MM.1S (cell line): Measurements from ENCODE around the gene CLEC4A.
"Not testable (repeated sequence)": the region's sequence is repeated elsewhere in the genome, so short reads cannot be mapped to it uniquely, and the experiment has no call there.

ENCODE experiments used
- DNase-seq: peaks from one replicate; pipeline ENCODE4 v3.0.0-alpha.2; 2015
- H2AFZ ChIP-seq: fragments of 300-600 bp; sonication (generic); 2 replicates; pipeline ENCODE4 v1.6.0; 2016; ENCODE audit warnings: antibody characterized with exemption, low read length
- H3F3A ChIP-seq: fragments of 300-600 bp; sonication (generic); 2 replicates; pipeline ENCODE4 v1.6.1; 2016; ENCODE audit warnings: mild to moderate bottlenecking, antibody characterized with exemption, low read length, moderate library complexity, mixed read lengths; ENCODE audit not compliant: insufficient read depth
- H3K27ac ChIP-seq: fragments of 300-600 bp; sonication (generic); 2 replicates; pipeline ENCODE4 v1.5.1; 2016; ENCODE audit warnings: mild to moderate bottlenecking, low read length
- H3K27me3 ChIP-seq: fragments of 300-600 bp; sonication (generic); replicated peaks from 2 replicates; pipeline ENCODE4 v1.6.0; 2016; ENCODE audit warnings: low read length; ENCODE audit not compliant: insufficient read depth
- H3K36me3 ChIP-seq: fragments of 300-600 bp; sonication (generic); replicated peaks from 2 replicates; pipeline ENCODE4 v1.6.1; 2016; ENCODE audit warnings: mild to moderate bottlenecking, low read length, mixed read lengths; ENCODE audit not compliant: insufficient read depth
- H3K4me1 ChIP-seq: fragments of 300-600 bp; sonication (generic); 2 replicates; pipeline ENCODE4 v1.6.1; 2016; ENCODE audit warnings: low read length, mixed read lengths
- H3K4me2 ChIP-seq: fragments of 300-600 bp; sonication (generic); 2 replicates; pipeline ENCODE4 v1.6.0; 2016; ENCODE audit warnings: low read depth, low read length
- H3K4me3 ChIP-seq: fragments of 300-600 bp; sonication (generic); 2 replicates; pipeline ENCODE4 v1.5.1; 2016; ENCODE audit warnings: low read length, mixed read lengths
- H3K79me2 ChIP-seq: fragments of 300-600 bp; sonication (generic); 2 replicates; pipeline ENCODE4 v1.6.1; 2016; ENCODE audit warnings: mixed run types, low read length, mixed read lengths
- H3K9ac ChIP-seq: fragments of 300-600 bp; sonication (generic); 2 replicates; pipeline ENCODE4 v1.6.1; 2016; ENCODE audit warnings: low read length, mixed read lengths
- H3K9me2 ChIP-seq: fragments of 300-600 bp; sonication (generic); replicated peaks from 2 replicates; pipeline ENCODE4 v1.6.1; 2016; ENCODE audit warnings: mild to moderate bottlenecking, low read length, mixed read lengths; ENCODE audit not compliant: insufficient read depth
- H3K9me3 ChIP-seq: fragments of 300-600 bp; sonication (generic); replicated peaks from 2 replicates; pipeline ENCODE4 v1.6.1; 2016; ENCODE audit warnings: mild to moderate bottlenecking, low read length, mixed read lengths; ENCODE audit not compliant: insufficient read depth
- H4K20me1 ChIP-seq: fragments of 300-600 bp; sonication (generic); 2 replicates; pipeline ENCODE4 v1.6.1; 2016; ENCODE audit warnings: mild to moderate bottlenecking, low read length, moderate library complexity, mixed read lengths; ENCODE audit not compliant: insufficient read depth
- EZH2 ChIP-seq: fragments of 300-600 bp; sonication (generic); optimal IDR thresholded peaks from 2 replicates; pipeline ENCODE3; 2017; ENCODE audit warnings: low read depth, mild to moderate bottlenecking, antibody characterized with exemption, low read length, mixed read lengths
- EZH2phosphoT487 ChIP-seq: fragments of 300-600 bp; sonication (generic); IDR thresholded peaks from 2 replicates; pipeline ENCODE4 v1.6.1; 2018; ENCODE audit warnings: antibody characterized with exemption, low read length
- TF ChIP-seq, protein P1 (sequence below): fragments of 300-600 bp; sonication (generic); IDR thresholded peaks from 2 replicates; pipeline ENCODE4 v1.5.1; 2016; ENCODE audit warnings: antibody characterized with exemption, low read length, mixed read lengths

Gene CLEC4A

DNA sequence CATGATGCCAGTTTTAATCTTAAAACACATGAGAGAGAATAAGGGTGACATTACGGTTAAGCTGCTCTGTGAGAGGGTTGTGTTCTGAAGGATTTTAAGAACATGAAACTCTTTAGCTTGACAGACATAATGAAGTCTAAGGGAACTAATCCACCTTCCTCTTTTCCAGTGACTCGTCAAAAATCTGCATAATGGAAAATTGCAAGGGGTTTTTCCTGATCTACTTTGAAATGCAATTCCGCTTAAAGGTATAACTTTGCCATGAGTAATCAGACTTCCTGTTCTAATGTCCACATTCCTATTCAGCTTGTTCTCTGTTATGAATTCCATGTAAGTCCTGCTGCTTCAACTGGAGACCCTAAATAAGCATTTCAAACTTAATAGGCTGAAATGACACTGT lies 33.4 kb downstream of the CLEC4A start, which contains the start of gene ZNF705A:
Gene ZNF705A, plus strand, starts transcription at position 171 of the 400 bp plus-strand sequence. CDS start 15,611 bp downstream, outside the sequence.
- no peak within 1 kb of the TSS for H3K27ac ChIP-seq
- no peak for DNase-seq
- no peak within 1 kb of the TSS for H2AFZ ChIP-seq
- H3K4me1 ChIP-seq: peaks cover 23% of the 10 kb centered on the region
- no peak within 1 kb of the TSS for H3K4me3 ChIP-seq
- peaks cover 12% of the 10 kb centered on the region; the same call in 1 of the 2 replicates for H3F3A ChIP-seq
- no peaks in the 10 kb centered on the region for H4K20me1 ChIP-seq
- no peak within 1 kb of the TSS for H3K9ac ChIP-seq
- no peaks in the 10 kb centered on the region for H3K9me2 ChIP-seq
- H3K79me2 ChIP-seq: no peaks in the 10 kb centered on the region
- H3K27me3 ChIP-seq: peaks cover 18% of the 10 kb centered on the region; the same call in 1 of the 2 replicates
- H3K4me2 ChIP-seq: no peak within 1 kb of the TSS
- H3K9me3 ChIP-seq: no peaks in the 10 kb centered on the region
- H3K36me3 ChIP-seq: no peaks in the 10 kb centered on the region
- TF ChIP-seq, protein P1, sequence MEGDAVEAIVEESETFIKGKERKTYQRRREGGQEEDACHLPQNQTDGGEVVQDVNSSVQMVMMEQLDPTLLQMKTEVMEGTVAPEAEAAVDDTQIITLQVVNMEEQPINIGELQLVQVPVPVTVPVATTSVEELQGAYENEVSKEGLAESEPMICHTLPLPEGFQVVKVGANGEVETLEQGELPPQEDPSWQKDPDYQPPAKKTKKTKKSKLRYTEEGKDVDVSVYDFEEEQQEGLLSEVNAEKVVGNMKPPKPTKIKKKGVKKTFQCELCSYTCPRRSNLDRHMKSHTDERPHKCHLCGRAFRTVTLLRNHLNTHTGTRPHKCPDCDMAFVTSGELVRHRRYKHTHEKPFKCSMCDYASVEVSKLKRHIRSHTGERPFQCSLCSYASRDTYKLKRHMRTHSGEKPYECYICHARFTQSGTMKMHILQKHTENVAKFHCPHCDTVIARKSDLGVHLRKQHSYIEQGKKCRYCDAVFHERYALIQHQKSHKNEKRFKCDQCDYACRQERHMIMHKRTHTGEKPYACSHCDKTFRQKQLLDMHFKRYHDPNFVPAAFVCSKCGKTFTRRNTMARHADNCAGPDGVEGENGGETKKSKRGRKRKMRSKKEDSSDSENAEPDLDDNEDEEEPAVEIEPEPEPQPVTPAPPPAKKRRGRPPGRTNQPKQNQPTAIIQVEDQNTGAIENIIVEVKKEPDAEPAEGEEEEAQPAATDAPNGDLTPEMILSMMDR: no peak
- TF ChIP-seq EZH2: no peak
- TF ChIP-seq EZH2phosphoT487: no peak

DNA sequence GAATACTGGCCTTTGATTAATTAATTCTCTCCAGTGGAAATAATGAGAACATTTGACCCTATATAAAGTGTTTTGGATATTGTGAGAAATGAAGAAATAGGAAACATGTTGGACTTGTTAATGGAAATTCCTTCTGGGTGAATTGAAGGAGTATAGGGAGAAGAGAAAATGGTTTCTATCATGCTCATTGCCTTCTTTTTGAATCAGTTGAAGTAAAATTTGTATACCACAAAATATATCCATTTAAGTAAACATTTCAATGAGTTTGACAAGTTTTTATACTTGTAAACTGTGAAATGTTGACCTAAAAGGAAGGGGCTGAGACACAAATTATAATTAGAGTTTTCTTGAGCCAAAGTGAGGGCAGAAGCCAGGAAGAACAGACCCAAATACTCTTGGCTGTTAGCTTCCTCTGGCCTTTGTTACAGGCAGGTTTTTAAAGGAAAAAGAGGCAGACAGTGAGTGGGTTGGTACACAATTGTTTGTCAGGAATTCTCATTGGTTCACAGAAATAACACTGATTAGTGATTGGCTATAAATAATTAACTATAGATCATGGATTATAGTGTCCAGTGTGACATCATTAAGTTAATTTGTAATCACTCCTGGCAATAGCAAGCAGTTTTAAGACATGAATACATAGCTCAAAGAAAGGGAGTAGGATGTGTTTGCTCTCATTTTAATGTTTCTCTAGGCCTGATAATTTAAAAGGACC lies 34.2 kb downstream of the CLEC4A start:
- Histone ChIP-seq H3K79me2 (no peaks in the 10 kb centered on the region), H3K4me2 (no peak overlapping the region), H3K36me3 (no peaks in the 10 kb centered on the region), H3K4me3 (no peak overlapping the region), H3K4me1 (peaks cover 23% of the 10 kb centered on the region), H3F3A (peaks cover 12% of the 10 kb centered on the region; the same call in 1 of the 2 replicates), H4K20me1 (no peaks in the 10 kb centered on the region), H3K27me3 (peaks cover 21% of the 10 kb centered on the region; the same call in 1 of the 2 replicates), H3K9me3 (no peaks in the 10 kb centered on the region), H2AFZ (no peak overlapping the region), H3K9me2 (no peaks in the 10 kb centered on the region), H3K27ac (no peak overlapping the region), H3K9ac (no peak overlapping the region)
- TF ChIP-seq, protein P1: no peak
- DNase-seq: no peak

DNA sequence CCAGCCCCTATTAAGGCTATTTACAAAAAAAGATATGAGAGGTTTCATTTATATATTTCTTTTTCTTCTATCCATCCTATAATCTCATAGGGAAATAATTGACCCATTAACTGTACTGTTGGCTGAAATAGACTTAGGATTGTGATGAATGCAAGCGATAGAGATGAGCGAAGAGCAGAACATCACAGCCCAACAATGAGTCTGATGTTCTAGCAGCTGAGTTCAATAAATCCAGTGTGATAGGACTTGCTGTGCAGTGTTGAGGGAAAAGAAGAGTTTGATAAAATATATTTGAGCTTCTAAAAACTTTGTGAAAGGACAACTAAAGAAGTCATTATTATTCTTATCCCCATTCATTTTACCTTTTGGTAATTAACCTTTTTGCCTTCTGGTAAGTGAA lies 49.5 kb downstream of the CLEC4A start:
- not testable (repeated sequence) for H3K4me2 ChIP-seq, H3K27ac ChIP-seq, H3K9me3 ChIP-seq, H3K27me3 ChIP-seq, H2AFZ ChIP-seq, H3K4me3 ChIP-seq, DNase-seq, H3K4me1 ChIP-seq, H4K20me1 ChIP-seq, H3K36me3 ChIP-seq, H3K79me2 ChIP-seq, H3F3A ChIP-seq, H3K9ac ChIP-seq, H3K9me2 ChIP-seq

DNA sequence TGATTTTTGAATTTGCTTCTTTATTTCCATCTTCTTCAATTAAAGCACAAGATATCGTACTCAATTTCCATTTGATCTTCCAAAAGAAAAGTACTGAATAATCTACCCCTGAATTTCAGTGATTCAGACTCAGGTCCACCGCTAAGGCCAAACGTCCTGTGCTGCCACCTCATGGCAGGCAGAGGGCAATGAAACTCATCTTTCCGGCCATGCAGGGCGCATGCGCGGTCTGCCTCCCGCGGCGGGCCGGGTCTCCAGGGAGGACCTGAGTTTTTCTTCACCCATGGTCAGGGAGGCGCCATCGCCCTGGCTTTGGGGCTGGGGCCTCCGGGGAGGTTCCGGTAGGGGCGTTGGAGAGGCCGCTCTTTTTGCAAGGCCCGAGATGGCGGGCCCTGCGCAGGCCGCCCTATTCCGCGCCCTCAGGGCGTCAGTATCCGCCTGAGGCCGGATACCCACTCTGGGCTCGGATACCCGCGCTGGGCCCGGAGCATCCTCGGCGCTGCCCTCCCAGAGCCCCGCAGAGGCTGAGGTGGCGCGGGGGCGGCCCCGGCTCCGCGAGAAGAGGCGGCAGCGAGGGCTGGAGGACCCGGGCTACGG lies 56.7 kb downstream of the CLEC4A start:
- H3K27me3 ChIP-seq, H3K9me2 ChIP-seq, H3K36me3 ChIP-seq, H3K4me1 ChIP-seq, H3F3A ChIP-seq, H3K79me2 ChIP-seq, H3K27ac ChIP-seq, H4K20me1 ChIP-seq, H3K9me3 ChIP-seq: not testable (repeated sequence)
- TF ChIP-seq, protein P1: peak; percentile 53
- peak; percentile 60 for DNase-seq
- Histone ChIP-seq H3K4me2 (peak overlapping the region; percentile 41; the same call in 1 of the 2 replicates), H2AFZ (0 out of 2 replicates have a peak overlapping the region, but pooled peaks have one; percentile 51), H3K9ac (peak overlapping the region; percentile 59; the same call in 1 of the 2 replicates), H3K4me3 (peak overlapping the region; percentile 60)

DNA sequence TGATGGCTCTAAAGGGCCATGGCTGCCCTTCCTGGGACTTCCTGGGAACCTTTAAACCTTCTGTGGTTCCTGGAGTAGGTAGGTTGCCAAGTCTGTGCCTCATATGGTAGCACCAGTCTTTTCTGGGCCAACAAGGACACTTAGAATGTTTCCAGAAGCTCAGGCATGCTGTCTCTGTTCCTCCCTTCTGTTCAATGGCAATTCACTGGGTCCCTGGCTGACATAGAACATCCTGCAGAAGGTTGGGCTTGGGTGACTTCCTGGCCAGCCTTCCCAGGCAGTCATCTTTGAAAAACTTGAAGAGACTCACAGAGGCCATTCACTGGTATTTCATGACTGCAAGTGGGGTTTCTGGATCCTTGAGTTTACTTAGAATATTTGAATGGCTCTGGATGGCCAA lies 57.9 kb downstream of the CLEC4A start:
- not testable (repeated sequence) for H3K27ac ChIP-seq, H3K4me1 ChIP-seq, DNase-seq, H3K36me3 ChIP-seq, H3K9me3 ChIP-seq, H3K4me2 ChIP-seq, H3K27me3 ChIP-seq, H3K9me2 ChIP-seq, H3K9ac ChIP-seq, H3K79me2 ChIP-seq, H2AFZ ChIP-seq, H3K4me3 ChIP-seq, H3F3A ChIP-seq, H4K20me1 ChIP-seq
